Retina (tissue), 1 donor: ENCODE results near the gene WWC2.
A peak's percentile ranks its signal among the peaks of the same experiment; 100 is the strongest.
"Not testable (repeated sequence)": the region's sequence is repeated elsewhere in the genome, so short reads cannot be mapped to it uniquely, and the experiment has no call there.

ENCODE experiments used
- DNase-seq: peaks from one replicate; pipeline ENCODE4 v3.0.0-alpha.2; 2016

Gene WWC2

DNA sequence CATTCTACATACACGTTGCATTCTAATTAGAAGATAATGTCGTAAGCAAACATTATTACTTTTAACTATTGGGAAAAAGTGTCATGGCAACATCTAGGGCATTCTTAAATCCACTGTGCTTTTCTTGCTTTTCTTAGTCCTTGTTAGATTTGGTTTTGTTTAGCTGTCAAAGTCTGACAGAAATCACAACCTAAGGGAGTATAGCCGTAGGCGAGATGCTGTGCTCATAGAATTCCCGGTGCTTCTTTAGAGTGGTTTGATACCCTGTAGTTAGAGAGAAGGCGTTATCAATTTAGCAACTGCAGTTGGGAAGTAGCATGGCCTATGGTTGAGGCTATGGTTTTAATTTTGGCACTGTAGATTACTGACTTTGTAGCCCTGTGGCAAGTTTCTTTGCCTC is 45.7 kb downstream of the WWC2 start:
- no peak for DNase-seq

DNA sequence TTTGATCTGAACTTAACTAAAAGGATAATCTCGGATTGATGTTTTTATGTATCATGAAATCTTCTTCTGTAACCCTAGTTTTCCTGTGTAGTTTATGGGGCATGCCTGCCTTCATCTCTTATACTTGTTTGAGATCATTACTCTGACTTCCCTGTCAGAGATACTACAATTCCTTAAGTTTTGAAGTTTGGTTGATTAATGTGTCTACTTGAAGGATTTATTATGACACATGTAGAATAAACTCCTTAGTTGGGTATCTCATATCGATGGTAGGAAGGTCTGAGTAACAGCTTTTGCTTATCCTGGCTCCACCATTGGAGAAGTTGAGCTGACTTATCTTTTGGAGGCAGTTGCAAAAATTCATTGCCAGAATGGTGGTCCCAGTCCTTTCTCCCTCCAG is 46.7 kb downstream of the WWC2 start:
- DNase-seq, result no peak

DNA sequence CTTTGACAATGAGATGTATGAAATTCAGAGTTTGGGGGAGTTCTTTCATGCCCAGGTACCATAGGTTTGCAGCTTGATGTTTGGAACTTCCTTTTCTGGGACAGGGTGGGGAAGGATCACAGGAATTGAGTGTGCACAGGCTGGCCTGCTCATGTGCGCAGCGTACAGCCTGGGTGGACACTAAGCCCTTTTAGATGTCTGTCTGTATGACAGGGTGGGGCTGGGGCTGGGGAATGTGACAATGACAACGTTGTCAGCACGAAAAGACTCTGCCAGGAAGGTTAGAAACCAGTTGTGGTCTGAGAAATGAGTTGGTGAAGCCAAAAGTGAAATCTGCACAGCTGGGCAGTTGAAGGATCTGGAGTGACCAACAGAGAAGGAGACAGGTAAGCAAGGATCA is 47.4 kb downstream of the WWC2 start:
- DNase-seq, result no peak

DNA sequence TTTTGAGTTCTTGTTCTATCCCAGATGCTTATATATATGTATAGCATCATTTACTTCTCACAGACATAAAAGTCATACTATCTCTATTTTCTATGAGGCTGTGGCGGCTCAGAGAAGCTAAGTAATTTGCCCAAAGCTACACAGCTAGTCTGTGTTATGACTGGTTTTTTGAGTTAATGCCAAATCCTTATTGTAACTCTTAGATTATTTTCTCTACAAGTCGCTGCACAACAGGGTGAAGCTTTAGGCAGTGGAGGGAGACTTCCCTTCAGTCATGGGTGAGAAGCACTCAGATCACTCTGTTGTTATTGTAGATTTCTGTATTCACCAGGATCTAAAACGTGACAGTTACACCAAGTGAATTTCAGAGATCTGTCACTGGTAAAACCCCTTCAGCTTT is 48.1 kb downstream of the WWC2 start:
- DNase-seq, result no peak

DNA sequence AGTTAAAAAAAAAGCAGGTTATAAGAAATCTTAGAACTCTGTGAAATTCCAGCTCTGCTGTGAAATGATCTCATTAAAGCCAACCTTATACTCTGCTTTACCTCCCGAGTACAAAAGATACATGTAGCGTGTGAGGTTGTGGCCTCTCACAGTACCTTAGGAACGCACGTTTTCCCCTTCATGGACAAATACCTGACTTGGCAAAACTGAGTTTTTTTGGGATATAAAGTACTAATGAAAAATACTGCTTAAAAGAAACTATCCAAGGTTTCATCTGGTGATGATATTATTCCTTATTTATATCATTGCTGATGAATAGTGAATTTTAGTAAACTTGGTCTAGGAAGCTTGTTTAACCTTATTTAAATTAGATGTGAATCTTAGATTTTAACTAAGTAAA is 48.9 kb downstream of the WWC2 start:
- DNase-seq, result no peak

DNA sequence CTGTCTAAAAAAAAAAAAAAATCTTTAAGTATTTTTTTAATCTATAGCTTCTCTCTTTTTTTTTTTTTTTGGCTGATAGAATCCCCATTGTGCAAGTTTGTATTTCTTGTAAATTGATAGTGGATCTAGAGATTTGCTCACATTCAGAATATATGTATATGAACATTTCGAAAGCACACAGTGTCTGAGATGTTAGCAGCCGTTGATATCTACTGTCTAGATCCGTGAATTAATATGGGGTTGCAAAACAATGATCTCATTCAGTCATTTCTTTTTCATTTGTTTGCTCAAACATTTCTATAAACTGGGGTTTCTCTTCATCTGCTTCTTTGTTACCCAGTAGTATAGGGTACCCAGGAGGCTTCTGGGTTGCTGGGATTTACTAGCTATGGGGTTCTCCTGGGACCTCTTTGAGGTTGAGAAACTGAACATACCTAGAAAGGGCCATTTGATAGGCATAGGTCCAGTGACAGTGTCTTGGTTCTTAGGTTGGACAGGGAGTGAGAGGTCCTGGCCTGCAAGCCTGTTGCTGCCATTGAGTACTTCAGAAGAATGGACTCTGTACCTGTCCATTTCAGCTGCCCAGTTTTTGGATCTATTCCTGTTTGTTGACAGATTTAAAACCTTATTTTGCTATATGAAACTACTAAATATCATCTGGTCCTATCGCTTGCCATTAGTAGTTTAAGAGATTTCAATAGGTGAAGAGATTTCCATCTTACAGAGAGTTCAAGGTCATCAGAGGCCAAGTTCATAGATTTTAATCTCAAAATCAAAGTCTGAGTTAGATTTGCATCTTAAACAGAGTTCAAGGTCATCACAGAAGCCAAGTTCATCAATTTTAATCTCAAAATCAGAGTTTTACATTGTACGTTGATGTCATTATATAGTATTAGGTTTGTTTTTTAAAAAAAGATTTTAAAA is 50.8 kb downstream of the WWC2 start:
- DNase-seq, result no peak

DNA sequence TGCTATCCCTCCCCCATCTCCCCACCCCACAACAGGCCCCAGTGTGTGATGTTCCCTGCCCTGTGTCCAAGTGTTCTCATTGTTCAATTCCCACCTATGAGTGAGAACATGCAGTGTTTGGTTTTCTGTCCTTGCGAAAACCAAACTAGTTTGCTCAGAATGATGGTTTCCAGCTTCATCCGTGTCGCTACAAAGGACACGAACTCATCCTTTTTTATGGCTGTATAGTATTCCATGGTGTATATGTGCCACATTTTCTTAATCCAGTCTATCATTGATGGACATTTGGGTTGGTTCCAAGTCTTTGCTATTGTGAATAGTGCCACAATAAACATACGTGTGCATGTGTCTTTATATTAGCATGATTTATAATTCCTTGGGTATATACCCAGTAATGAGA is 51.6 kb downstream of the WWC2 start:
- not testable (repeated sequence) for DNase-seq

DNA sequence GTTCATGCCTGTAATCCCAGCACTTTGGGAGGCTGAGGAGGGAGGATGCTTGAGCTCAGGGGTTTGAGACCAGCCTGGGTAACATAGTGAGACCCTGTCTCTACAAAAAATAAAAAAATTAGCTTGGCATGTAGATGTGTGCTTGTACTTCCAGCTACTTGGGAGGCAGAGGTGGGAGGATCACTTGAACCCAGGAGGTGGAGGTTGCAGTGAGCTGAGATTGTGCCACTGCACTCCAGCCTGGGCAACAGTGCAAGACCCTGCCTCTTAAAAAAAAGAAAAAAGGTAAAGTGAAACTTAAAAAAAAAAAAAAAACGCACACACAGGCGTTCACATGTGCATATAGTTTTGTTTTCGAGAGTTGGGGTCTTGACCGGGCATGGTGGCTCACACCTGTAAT is 53.2 kb downstream of the WWC2 start:
- not testable (repeated sequence) for DNase-seq

DNA sequence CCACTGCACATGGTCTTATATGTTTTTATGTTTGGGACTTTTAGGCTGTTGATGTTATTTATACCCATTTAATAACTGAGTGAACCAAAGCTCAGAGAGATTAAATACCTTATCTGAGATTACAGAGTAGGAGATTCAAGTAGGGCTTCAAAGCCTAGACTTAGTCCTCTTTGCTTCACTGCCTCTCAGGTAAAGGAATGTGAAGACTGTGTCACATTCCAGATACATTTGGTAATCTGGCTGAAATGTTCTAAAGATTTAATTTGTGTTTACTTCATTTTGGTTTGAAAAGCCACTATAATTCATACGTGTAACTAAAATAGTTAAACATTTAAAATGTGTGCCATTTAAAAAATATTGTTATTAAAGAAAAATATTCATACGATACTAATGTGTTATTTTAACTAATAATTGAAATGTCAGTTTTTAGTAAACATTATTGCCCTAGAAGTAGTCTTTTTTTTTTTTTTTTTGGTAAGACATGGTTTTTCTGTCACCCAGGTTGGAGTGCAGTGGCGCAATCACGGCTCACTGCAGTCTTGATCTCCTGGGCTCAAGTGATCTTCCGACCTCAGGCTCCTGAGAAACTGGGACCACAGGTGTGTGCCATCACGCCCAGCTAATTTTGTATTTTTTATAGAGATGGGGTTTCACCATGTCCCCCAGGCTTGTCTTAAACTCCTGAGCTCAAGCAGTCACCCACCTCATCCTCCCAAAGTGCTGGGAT is 54.3 kb downstream of the WWC2 start:
- no peak for DNase-seq

DNA sequence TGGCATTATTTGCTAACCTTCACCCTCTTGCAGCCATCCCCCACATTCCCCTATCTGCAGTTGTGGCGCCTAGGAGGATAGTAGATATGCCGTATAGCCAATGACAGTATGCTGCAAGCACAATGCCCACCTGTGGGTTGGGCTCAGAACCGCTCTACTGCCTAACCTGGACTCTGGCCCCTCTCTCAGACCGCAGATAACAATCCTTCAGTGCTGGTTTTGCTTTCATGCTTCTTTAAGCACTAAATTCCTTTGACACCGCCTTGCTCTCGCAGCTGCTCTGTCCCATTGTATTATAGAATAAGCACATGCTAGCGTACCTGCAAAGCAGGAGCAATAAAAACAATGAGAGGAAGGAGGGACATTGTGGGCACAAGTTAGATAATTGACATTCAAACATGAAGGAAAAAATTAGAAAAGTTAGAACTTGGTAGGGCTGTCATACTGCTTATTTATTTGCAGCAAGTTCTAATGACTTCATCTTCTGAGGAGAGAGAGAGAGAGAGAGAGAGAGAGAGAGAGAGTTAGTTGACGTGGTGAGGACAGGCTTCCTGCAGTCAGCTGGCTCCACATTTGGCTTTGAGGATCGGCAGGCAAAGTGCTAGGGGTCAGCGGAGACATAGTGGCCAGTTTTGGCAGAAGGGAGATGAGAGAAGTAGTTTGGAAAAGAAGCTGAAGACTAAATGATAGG is 55.8 kb downstream of the WWC2 start:
- DNase-seq, result peak; percentile 47

DNA sequence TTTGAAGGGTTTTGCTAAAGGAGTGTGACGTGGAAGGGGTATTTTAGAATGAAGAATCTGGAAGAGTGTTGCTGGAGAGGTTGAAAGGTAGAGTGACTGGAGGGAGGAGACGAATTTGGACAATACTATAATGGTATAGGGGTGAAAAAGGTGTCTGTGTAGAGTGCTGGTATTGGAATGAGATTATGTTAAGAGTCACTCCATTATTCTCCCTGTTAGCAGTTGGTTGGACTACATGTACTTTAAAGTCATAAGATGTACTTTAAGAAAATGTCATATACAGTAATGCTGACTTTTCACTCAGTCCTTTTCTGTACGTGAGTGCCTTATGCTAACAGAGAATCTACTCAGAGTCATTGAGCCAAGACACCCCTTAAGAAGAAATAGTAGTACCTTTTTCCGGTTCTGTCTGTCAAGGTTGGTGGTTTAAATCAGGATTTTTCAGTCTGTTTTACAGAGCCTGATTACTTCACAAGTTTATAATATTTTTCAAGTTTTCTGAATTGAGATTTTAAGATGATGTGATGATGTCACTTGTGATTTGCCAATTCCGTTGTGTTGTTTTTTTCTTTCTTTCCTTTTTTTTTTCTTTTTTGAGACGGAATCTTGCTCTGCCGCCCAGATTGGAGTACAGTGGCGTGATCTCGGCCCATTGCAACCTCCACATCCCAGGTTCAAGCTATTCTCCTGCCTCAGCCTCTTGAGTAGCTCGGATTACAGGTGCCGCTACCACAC is 56.6 kb downstream of the WWC2 start:
- DNase-seq, result no peak

DNA sequence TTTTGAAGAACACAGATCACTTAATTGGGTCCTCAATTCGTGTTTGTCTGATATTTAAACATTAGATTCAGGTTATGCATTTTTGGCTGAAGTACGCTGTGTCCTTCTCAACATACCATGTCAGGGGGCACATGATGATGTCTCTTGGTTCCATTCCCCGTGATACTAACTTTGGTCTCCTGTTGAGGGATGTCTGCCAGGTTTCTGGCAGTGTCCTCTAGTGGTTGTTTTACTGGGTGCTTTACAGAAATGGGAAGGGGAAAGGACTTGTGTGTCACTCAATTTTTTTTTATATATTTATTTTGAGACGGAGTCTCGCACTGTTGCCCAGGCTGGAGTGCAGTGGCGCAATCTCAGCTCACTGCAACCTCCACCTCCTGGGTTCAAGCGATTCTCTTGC is 58.2 kb downstream of the WWC2 start:
- no peak for DNase-seq

DNA sequence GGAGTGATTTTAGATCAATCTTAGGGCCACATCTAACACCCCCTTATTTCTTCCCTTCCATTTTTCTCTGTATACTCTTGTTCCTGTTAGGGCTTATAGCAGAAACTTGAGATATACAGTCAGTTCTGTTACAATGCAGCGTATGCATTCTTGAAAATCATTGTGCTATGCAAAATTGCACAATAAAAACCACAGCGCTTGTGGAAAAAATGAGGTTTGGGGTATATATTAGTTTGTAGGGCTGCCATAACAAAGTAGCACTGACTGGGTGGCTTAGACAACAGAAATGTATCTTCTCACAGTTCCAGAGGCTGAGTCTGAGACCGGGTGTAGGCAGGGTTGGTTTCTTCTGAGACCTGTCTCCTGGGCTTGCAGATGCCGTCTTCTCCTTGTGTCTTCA is 59.0 kb downstream of the WWC2 start:
- DNase-seq, result no peak

DNA sequence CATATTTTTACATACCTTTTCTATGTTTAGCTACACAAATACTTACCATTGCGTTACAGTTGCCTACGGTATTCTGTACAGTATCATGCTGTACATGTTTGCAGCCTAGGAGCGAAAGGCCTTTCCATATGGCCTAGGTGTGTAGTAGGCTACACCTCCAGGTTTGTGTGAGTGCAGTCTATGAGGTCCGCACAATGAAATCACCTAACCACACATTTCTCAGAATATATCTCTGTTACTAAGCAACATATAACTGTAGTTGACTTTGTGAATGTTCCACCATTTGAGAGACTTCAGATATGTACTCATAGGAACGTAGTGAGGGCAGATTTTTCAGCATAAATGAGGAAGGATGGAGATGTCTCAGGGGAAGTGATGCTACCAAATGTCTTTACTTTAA is 62.6 kb downstream of the WWC2 start:
- no peak for DNase-seq

DNA sequence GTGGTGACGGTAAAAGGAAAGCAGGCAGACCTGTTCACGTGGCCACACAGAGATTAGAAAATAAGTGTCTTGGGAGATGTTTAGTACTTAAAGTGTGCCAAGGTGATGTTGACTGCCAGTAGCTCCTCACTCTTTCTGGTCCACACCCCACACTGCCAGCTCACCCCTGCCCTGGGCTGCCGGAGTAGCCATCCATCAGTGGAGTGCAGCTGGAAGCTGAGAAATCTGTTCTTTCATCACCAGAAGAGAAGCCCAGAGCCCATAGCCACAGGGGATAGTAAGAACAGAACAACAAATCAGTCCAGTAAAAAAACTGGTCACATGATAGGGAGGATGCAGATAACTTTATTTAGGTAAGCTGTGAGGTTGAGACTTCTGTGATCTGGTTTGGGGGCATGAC is 64.1 kb downstream of the WWC2 start:
- no peak for DNase-seq

DNA sequence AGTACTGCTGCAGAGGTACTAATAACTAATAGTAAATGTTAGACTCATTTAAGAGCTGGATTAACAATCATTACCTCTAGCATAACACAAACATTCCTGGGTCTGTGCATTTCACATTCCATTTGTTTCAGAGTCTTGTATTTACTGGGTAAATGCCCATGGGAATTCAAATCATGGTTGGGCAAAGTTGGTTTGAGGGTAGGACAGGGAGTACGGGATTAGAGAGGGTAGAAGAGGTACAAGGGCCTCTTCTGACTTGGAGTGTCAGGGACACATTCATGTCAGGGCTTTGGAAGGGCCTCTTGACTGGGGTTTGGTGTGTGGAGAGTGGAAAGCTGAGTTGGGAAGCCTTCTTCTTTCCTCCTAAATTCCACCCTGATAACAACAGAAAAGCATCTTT is 65.9 kb downstream of the WWC2 start:
- no peak for DNase-seq

DNA sequence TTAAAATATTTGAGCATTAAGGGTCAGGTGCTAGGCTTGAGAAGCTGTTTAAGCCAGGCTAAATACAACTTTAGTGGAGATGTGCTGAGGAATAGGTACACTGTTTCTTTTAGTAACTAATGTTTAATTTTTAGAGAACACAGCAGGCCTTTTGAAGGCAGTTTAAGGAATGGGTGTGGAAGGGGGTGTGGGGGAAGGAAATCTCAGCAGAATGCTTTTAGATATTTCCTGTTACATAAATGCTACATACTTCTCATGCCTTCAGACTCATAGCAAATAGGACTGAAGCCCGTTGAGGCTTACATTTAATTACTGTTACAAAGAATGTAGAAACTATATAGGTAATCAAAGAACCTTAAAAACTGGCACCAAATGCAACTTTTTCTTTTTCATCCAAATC is 66.3 kb downstream of the WWC2 start:
- DNase-seq, result no peak

DNA sequence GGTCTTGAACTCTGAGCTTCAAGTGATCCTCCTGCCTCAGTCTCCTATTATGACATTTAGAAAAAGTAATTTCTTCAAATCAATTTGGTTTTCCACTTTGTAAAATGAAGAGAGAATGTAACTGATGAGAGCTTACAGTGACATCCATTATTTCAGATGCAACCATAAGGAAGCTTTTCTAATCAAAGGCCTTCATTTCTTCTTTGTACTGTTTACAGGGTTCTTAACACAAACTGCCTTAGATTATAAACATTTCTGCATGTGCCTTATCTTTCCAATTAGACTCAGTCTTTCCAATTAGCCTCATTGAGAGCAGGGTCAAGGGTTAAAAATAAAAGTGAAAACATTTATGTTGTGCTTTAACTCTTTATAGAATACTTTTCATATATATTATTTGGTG is 71.8 kb downstream of the WWC2 start:
- no peak for DNase-seq

DNA sequence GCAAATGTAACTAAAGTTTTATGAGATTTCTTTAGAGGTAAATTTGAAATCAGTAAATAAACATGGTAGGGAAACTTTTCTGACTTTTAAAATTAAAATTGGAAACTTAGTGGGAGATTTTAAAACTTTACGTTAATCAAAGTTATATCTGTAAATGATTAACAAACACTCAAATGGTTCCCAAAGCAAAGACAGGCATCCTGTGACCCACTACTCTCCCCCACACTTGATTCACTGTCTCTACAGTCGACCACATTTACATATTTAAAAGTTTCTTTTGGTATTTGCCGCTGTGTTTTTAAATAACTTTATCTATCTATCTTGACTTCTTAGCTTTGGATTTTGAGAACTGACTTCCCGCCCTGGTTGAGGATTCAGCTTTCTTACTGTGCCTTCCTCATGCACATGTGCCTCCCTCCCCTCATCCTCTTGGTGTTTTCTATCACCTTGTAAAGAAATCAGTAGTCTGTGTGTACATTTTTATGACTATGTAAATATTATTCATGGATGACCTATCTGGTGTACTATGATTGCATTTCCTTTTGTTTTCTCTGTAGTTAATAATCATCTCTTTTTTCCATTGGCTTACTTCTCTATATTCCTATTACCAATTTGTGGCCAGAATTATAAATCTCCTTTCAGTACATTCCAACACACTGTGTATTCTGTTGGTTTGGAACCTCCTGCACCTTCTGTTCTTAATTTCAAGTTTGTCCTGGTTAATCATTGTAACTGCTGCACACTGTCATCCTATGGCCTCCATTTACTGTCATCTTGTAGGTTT is 72.6 kb downstream of the WWC2 start:
- DNase-seq, result no peak

DNA sequence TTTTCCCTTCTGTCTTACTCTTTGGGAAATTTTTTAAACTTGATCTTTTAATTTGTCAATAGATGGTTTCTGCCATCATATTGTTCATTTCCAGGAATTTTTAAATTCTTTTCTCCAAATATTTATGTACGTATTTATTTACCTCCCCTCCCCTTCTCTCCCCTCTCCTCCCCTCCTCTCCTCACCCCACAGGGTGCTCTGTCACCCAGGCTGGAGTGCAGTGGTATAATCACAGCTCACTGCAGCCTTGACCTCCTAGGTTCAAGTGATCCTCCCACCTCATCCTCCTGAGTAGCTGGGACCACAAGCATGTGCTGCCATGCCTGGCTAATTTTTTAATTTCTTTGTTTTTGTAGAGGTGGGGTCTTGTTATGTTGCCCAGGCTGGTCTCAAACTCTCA is 73.8 kb downstream of the WWC2 start:
- no peak for DNase-seq

DNA sequence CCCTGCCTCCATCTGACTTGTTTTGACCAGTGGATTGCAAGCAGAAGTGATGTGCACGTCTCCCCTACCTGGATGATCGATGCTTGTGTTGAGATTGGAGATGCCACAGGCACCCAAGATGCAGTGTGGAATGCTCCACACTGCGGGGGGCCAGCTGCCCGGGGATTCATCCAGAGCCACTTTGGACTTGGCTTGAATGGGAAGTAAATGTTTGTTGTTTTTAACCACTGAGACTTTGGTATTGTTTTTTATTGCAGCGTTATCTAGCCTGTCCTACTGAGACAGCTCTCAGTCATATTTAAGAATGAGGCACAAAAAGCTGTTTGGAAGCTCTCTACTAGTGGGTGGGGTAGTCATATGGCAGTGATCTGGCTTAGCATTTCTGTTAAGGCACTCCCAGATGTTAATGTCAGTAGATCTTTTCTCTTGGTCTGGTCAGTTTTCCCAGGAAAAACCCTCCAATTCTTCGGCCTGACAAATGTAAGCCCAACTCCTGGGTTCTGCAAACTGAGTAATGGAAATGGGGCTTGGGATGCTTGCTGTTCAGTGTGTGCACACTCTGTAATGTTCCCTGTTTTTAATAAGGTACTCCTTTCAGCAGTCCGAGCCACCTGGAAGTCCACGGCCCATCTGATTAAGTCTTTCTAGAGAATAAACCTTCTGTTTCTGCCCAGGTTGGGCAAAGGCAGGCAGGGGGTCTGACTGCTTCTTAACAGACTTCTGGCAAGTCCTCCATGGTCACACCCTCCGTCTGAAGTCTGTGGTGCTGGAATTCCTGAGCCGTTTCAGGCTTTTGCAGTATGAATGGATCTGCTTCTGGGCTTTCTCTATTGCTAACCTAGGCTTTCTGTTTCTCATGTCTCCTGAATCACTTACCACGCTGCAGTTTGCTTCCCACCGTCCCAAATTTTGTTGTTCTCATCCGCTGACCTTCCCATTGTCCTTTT is 74.8 kb downstream of the WWC2 start:
- DNase-seq, result no peak
